ENCODE results near the gene SLC38A10. TPM values are rescaled to one million over a fixed set of nuclear protein-coding genes. Genes with fewer than 3 reads are reported as not detected.

SLC38A10 gene
- total RNA-seq, 1 donor from 2014 or later = 97.1 TPM

- TF ChIP-seq CTCF (IDR thresholded peaks at IDR 0.05) = no peak
- intact Hi-C loops (cut with micrococcal nuclease) = no loop called here
- Mint-ChIP-seq H3K27me3 (no peaks in the 10 kb centered on the region), H3K36me3 (ENCODE audit: low read depth) (peaks cover 17% of the 10 kb centered on the region), H3K9me3 (no peaks in the 10 kb centered on the region), H3K4me3 (no peak overlapping the region), H3K27ac (no peak overlapping the region), H3K4me1 (peaks cover 4% of the 10 kb centered on the region)
- no peak for ATAC-seq (ENCODE audit: low read depth)
- ChIA-PET CTCF (no interaction called here), POLR2A (no interaction called here)
- no peak for DNase-seq
Measured at GRCh38 chr17:81213978-81214377, 81.1 kb downstream of the SLC38A10 start.

- no peak overlapping the region for H3K4me3 Mint-ChIP-seq
- ChIA-PET CTCF (no interaction called here), POLR2A (no interaction called here)
- peaks cover 7% of the 10 kb centered on the region for H3K4me1 Mint-ChIP-seq
- H3K27ac Mint-ChIP-seq = no peak overlapping the region
- no peak for TF ChIP-seq CTCF (IDR thresholded peaks at IDR 0.05)
- DNase-seq (no peak), ATAC-seq (ENCODE audit: low read depth) (no peak)
- intact Hi-C loops (cut with micrococcal nuclease) = no loop called here
- peaks cover 16% of the 10 kb centered on the region for H3K36me3 Mint-ChIP-seq (ENCODE audit: low read depth)
- H3K27me3 Mint-ChIP-seq = no peaks in the 10 kb centered on the region
- H3K9me3 Mint-ChIP-seq = no peaks in the 10 kb centered on the region
Measured at GRCh38 chr17:81212365-81212764, 82.7 kb downstream of the SLC38A10 start.

GRCh38 chr17:81210868-81211267 is 84.2 kb downstream of the SLC38A10 start:
- Mint-ChIP-seq H3K4me1 (peaks cover 7% of the 10 kb centered on the region), H3K27me3 (no peaks in the 10 kb centered on the region), H3K9me3 (no peaks in the 10 kb centered on the region), H3K36me3 (ENCODE audit: low read depth) (peaks cover 10% of the 10 kb centered on the region), H3K27ac (no peak overlapping the region), H3K4me3 (no peak overlapping the region)
- CTCF ChIA-PET = no interaction called here
- intact Hi-C loops (cut with micrococcal nuclease) = no loop called here
- POLR2A ChIA-PET = interaction anchor here (1.2 kb wide), 1 partner anchor 12 kb away, joined by 4 read pairs; the partner anchor contains the start of gene CEP131
- TF ChIP-seq CTCF (IDR thresholded peaks at IDR 0.05) = no peak
- ATAC-seq (ENCODE audit: low read depth) = no peak
- DNase-seq = no peak

- H3K27me3 Mint-ChIP-seq = no peaks in the 10 kb centered on the region
- no peak for TF ChIP-seq CTCF (IDR thresholded peaks at IDR 0.05)
- peaks cover 7% of the 10 kb centered on the region for H3K4me1 Mint-ChIP-seq
- ChIA-PET POLR2A (interaction anchor here (1.2 kb wide), 1 partner anchor 12 kb away, joined by 4 read pairs; the partner anchor contains the start of gene CEP131), CTCF (no interaction called here)
- no peak overlapping the region for H3K27ac Mint-ChIP-seq
- H3K9me3 Mint-ChIP-seq = no peaks in the 10 kb centered on the region
- intact Hi-C loops (cut with micrococcal nuclease) = no loop called here
- ATAC-seq (ENCODE audit: low read depth) = no peak
- H3K36me3 Mint-ChIP-seq (ENCODE audit: low read depth) = peaks cover 7% of the 10 kb centered on the region
- no peak overlapping the region for H3K4me3 Mint-ChIP-seq
- DNase-seq = no peak
Measured at GRCh38 chr17:81210466-81210865, 84.6 kb downstream of the SLC38A10 start.

- ChIA-PET CTCF (no interaction called here), POLR2A (no interaction called here)
- Mint-ChIP-seq H3K27ac (no peak overlapping the region), H3K36me3 (ENCODE audit: low read depth) (peaks cover 11% of the 10 kb centered on the region), H3K4me1 (peaks cover 7% of the 10 kb centered on the region), H3K27me3 (no peaks in the 10 kb centered on the region), H3K4me3 (no peak overlapping the region), H3K9me3 (no peaks in the 10 kb centered on the region)
- intact Hi-C loops (cut with micrococcal nuclease) = no loop called here
- no peak for TF ChIP-seq CTCF (IDR thresholded peaks at IDR 0.05)
- no peak for DNase-seq
- ATAC-seq (ENCODE audit: low read depth) = no peak
Measured at GRCh38 chr17:81209141-81209540, 86.0 kb downstream of the SLC38A10 start.

Data from activated B cell treated with CpG ODN at 0.5 μM for 24 hours (primary cell).